Measurements from ENCODE around the gene RUFY4.

Gene RUFY4

GRCh38 chr2:218060950-218061660, 7.9 kb upstream of the RUFY4 start:
- no peak for DNase-seq (ENCODE audit: low spot score)

GRCh38 chr2:218063486-218063885, 5.6 kb upstream of the RUFY4 start:
- no peak for DNase-seq (ENCODE audit: low spot score)

- no peak for DNase-seq (ENCODE audit: low spot score)
Observed at GRCh38 chr2:218063896-218064295, 5.2 kb upstream of the RUFY4 start.

- DNase-seq (ENCODE audit: low spot score), result no peak
Observed at GRCh38 chr2:218065239-218066006, 3.6 kb upstream of the RUFY4 start.

- no peak for DNase-seq (ENCODE audit: low spot score)
Observed at GRCh38 chr2:218066926-218067515, 2.0 kb upstream of the RUFY4 start.

GRCh38 chr2:218067523-218067922, 1.5 kb upstream of the RUFY4 start:
- no peak for DNase-seq (ENCODE audit: low spot score)

- DNase-seq (ENCODE audit: low spot score), result no peak
Observed at GRCh38 chr2:218069606-218070300, 700 bp downstream of the RUFY4 start.

- no peak for DNase-seq (ENCODE audit: low spot score)
Observed at GRCh38 chr2:218070587-218070986, 1.5 kb downstream of the RUFY4 start.

- DNase-seq (ENCODE audit: low spot score), result no peak
Observed at GRCh38 chr2:218071218-218071937, 2.3 kb downstream of the RUFY4 start.

- DNase-seq (ENCODE audit: low spot score), result no peak
Observed at GRCh38 chr2:218072002-218072401, 2.9 kb downstream of the RUFY4 start.

GRCh38 chr2:218072478-218073024, 3.5 kb downstream of the RUFY4 start:
- DNase-seq (ENCODE audit: low spot score), result no peak

GRCh38 chr2:218073185-218073584, 4.1 kb downstream of the RUFY4 start:
- DNase-seq (ENCODE audit: low spot score), result no peak

GRCh38 chr2:218074031-218074430, 5.0 kb downstream of the RUFY4 start:
- peak; percentile 17 for DNase-seq (ENCODE audit: low spot score)

- DNase-seq (ENCODE audit: low spot score), result no peak
Observed at GRCh38 chr2:218075975-218076811, 7.1 kb downstream of the RUFY4 start.

- no peak for DNase-seq (ENCODE audit: low spot score)
Observed at GRCh38 chr2:218077464-218078216, 8.6 kb downstream of the RUFY4 start.

GRCh38 chr2:218079943-218080913, 11.2 kb downstream of the RUFY4 start:
- no peak for DNase-seq (ENCODE audit: low spot score)

- no peak for DNase-seq (ENCODE audit: low spot score)
Observed at GRCh38 chr2:218081063-218081462, 12.0 kb downstream of the RUFY4 start.

- peak; percentile 95 for DNase-seq (ENCODE audit: low spot score)
Observed at GRCh38 chr2:218081695-218082094, 12.6 kb downstream of the RUFY4 start.

Measured in AG08395 (cell line).